ENCODE results near the gene SLC9A9. TPM values are rescaled to one million over a fixed set of nuclear protein-coding genes. Genes with fewer than 3 reads are reported as not detected.

Gene SLC9A9
- total and polyA plus RNA-seq, 9 of the 15 experiments (the other 6 are each of a cell fraction or from before 2014, with no cell fraction given) = 0.03 to 0.13 TPM; not detected in 7

- TF ChIP-seq REST (IDR thresholded peaks at IDR 0.05; ENCODE audit: borderline replicate concordance) (no peak; the same call in 1 of the 2 replicates), REST (CRISPR knock-in tag; IDR thresholded peaks at IDR 0.05; ENCODE audit: low read depth) (no peak), TEAD1 (CRISPR knock-in tag; IDR thresholded peaks at IDR 0.05) (no peak), ATF2 (CRISPR knock-in tag; IDR thresholded peaks at IDR 0.05) (no peak), CBFB (CRISPR knock-in tag; IDR thresholded peaks at IDR 0.05) (no peak), ETV1 (tag; conservative IDR thresholded peaks at IDR 0.05; ENCODE audit: low read depth) (peak; percentile 64), ZNF785 (CRISPR knock-in tag; IDR thresholded peaks at IDR 0.05) (no peak), SMAD1 (IDR thresholded peaks at IDR 0.05; ENCODE audit: low read depth, low read length, partially characterized antibody) (no peak), PBX2 (CRISPR knock-in tag; IDR thresholded peaks at IDR 0.05; ENCODE audit: low read depth) (peak; percentile 28; the same call in 1 of the 2 replicates), PBX2 (tag; conservative IDR thresholded peaks at IDR 0.05; ENCODE audit: low read depth) (peak; percentile 83), NR2C1 (IDR thresholded peaks at IDR 0.05) (peak; percentile 59; the same call in 1 of the 2 replicates), NR2C1 (tag; IDR thresholded peaks at IDR 0.05) (peak; percentile 75), ZNF717 (CRISPR knock-in tag; IDR thresholded peaks at IDR 0.05) (no peak), NBN (IDR thresholded peaks at IDR 0.05; ENCODE audit: low read depth) (peak; percentile 31; the same call in 1 of the 2 replicates), CSDE1 (IDR thresholded peaks at IDR 0.05) (no peak), CBFA2T3 (IDR thresholded peaks at IDR 0.05) (peak; percentile 94), CBX3 (IDR thresholded peaks at IDR 0.05; ENCODE audit: borderline replicate concordance in 1 of 2, low read length in 2 of 2) (peak in 1 of 2 experiments; percentile 69; a peak in 1 of 3 replicates), XRCC3 (IDR thresholded peaks at IDR 0.05) (no peak), ZBTB8A (IDR thresholded peaks at IDR 0.05; ENCODE audit: partially characterized antibody) (no peak)
Observed at GRCh38 chr3:143563786-143564185, 284.5 kb downstream of the SLC9A9 start (continued).
